ENCODE results near the gene NFATC1. TPM values are rescaled to one million over a fixed set of nuclear protein-coding genes. Genes with fewer than 3 reads are reported as not detected.

NFATC1 gene
- polyA plus RNA-seq, 3 donors = 5.1 to 5.8 (median 5.7) TPM

GRCh38 chr18:79422022-79422782, 26.5 kb downstream of the NFATC1 start:
- DNase-seq = no peak

DNA sequence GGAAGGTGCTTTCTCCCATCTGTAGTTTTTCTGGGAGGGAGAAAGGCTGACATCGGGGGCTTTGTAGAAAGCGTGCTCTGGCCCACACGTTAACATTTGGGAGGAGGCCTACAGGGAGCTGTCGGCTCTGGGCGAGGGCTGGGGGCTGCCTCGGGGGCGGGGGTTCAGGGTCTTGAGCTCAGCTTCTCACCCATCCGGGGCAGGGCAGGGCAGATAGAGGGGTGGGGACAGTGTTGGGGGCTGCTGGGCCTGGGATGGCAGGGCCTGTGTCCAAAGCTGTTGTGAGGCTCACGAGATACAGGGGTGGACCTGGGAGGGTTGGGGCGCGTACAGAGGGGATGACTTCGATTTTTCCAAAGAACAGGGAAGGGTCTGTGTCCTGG, 27.0 kb downstream of the NFATC1 start:
- no peak for DNase-seq

DNA sequence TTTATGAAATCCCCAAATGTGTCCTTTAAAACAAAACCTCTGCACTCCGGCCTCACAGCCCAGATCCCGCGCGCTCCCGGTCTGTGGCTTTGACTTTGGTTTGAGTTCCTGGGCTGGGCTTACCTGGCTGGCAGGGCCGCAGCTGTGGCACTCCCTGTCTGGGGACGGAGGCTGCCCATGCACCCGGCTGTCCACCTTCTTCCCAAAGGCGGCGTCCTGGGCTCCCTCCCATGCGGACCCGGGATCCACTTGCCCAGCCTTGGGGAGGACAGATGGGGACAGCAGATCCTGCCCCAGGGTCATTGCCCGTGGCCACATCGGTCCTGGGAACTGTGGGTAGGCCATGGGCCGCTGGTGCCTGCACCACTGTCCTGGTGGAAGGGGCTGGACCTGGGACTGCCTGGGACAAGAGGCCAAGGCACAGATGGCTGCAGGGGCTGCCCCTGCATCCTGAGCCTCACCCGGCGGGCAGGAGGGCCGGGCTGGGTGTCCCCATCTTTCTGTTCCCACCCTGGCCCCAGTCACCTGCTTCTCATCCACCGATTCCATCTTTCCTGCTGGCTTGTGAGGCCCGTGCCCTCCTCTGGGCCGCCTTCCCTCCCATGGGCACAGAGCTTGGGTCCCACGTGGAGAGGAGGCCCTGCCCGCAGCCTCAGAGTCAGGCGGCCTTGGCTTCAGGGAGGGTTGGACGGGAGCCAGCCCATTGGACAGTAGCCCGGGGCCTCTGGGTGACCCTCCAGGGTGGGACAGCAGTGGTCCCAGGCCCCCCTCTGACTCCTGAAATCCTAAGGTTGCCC, 27.7 kb downstream of the NFATC1 start:
- DNase-seq = no peak

GRCh38 chr18:79424008-79424565, 28.4 kb downstream of the NFATC1 start:
- no peak for DNase-seq

- no peak for DNase-seq
Observed at GRCh38 chr18:79424880-79425568, 29.3 kb downstream of the NFATC1 start.

DNA sequence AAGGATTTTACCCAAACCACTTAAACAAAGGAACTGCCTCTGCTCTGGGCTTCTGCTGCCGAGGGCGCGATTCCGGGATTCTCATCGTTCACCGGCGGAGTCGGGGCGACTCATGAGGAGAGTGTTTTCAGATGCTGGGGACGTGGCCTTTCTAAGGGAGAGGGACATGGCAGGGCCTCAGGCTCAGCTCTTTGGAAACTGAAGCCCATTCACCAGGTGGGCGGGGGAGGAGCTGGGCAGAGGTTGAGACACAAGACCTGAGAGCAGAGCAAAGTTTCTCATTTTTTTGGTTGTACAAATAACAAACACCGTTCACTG, 29.8 kb downstream of the NFATC1 start:
- no peak for DNase-seq

DNA sequence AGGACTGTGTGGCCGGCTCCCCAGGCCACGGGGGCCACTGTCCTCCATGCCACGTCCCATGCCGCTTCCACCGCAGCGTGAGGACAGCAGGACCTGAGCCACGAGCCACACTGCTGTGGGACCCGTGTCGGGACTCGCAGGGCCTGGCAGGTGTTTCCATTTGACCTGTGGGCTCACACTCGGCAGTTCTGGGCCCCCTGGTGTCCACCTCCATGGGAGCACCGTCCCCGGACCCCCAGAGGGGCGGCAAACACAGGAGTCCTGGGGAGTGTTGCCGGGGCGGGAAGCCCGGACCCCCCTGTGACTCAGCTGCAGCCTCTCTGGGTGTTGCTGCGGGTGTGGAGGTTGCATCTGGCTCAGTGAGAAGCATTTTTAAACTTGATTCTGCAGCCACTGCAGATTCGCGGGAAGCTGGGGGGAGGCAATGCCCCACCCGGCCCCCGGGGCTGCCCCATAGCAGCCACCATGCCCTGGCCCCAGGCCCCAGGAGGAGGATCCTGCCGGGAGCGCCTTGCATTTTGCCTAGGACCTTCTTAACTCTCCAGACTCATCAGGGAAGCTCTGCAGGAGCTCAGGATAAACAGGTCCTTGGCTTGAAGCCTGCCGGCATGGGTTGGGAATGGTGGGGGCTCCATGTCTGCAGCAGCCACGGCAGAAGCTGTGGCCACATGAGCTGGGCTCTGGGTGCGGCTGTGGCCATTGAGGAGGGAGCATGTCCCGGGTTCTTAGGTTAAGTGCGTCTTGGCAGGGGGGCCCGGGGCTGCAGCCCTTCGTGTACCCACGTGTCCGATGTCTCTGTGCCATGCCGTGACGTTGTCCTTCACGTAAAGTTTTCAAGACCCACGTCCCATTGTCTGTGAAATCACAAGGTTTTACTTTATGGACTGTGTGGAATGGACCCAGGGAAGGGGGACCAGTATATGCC, 30.9 kb downstream of the NFATC1 start:
- no peak for DNase-seq

DNA sequence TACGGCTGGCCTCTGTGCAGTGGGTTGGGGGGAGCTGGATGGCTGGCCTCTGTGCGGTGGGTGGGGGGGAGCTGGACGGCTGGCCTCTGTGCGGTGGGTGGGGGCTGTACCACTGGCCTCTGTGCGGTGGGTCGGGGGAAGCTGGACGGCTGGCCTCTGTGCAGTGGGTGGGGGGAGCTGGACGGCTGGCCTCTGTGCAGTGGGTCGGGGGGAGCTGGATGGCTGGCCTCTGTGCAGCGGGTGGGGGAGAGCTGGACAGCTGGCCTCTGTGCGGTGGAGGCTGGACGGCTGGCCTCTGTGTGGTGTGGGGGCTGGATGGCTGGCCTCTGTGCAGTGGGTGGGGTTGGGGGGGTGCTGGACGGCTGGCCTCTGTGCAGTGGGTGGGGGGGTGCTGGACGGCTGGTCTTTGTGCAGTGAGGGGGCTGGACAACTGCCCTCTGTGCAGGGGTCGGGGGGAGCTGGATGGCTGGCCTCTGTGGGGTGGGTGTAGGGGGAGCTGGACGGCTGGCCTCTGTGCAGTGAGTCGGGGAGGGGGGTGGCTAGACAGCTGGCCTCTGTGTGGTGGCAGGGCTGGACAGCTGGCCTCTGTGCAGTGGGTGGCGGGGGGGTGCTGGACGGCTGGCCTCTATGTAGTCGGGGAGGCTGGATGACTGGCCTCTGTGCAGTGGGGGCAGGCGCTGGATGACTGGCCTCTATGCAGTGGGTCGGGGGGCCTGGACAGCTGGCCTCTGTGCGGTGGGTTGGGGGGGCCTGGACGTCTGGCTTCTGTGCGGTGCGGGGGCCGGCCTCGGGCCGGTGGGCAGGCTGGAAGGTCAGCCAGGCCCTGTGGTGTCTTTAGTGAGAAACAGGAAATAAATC, 31.9 kb downstream of the NFATC1 start:
- DNase-seq = no peak

- DNase-seq = no peak
Observed at GRCh38 chr18:79428287-79428686, 32.6 kb downstream of the NFATC1 start.

DNA sequence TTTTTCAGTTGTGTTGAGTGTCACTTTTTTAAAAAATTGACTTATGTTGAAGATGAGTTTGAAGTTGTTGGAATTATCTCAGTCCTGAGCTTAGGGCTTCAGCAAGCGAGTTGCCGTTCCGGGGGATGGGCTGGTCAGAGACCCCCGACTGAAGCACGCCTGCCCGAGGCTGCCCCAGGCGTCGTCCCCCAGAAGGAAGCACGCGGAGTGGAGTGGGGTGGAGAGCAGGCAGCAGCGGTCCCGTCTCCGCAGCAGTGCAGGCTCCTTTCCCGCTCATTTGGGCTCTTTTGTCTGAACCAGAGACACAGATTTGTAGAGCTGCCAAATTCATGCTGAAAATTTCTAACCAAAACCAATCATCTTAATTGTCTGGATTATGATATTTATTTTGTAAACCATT, 33.7 kb downstream of the NFATC1 start:
- DNase-seq = no peak

DNA sequence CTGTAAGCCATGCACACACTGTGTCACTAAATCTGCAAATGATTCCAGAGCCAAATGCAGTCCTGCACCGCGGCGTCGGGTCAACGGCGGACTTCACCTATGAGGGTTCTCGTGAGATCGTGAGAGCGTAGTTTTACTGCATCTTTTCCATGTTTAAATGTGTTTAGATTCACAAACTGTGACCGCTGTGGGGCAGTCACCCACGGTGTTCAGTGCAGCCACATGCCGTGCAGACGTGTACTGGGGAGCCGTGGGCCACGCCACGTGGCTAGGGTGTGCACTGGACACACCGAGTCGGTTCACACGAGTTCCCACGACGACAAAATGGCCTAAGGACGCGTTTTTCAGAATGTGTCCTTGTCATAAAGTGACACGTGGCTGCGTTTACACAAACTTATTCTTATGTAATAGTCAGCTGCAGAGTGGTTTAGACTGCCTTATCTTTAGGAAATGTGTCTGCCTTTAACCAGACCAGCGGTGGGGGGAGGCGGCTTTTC, 34.1 kb downstream of the NFATC1 start:
- no peak for DNase-seq

DNA sequence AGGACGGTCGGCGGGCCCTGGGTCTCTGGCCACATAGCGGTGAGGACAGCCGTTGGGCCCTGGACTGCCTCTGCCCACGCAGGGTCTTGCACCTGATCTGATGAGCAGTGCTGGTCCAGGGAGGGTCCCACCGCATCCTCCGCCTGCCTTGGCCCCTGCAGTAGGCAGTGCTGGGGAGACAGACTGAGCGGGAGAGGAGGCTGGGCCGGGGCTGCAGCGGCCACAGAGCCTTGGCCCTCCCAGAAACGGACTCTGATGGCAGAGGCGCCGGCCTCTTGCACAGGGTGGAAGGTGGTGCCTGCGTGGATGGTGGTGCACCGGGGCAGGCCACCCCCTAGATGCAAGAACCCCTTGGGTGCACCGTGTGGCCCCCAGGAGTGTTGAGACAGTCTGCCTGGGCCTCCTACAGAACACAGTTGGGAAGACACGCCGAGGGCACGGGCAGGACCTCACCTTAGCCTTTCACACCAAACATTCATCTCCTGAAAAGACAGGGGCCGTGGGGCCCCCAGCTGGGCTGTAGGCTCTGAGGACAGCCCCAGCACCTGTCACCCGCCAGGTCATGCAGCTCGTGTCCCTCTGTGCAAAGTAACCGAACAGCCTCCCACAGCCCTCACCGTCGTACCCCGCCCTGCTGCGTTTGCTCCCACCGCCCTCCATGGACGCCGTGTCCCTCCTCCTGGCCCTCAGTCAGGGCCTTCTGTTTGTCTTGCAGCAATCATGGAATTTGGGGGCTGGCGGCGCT, 36.8 kb downstream of the NFATC1 start:
- no peak for DNase-seq

- no peak for DNase-seq
Observed at GRCh38 chr18:79433431-79433830, 37.7 kb downstream of the NFATC1 start.

GRCh38 chr18:79434607-79435401, 39.1 kb downstream of the NFATC1 start:
- DNase-seq = no peak

- DNase-seq = no peak
Observed at GRCh38 chr18:79436556-79437275, 41.0 kb downstream of the NFATC1 start.

DNA sequence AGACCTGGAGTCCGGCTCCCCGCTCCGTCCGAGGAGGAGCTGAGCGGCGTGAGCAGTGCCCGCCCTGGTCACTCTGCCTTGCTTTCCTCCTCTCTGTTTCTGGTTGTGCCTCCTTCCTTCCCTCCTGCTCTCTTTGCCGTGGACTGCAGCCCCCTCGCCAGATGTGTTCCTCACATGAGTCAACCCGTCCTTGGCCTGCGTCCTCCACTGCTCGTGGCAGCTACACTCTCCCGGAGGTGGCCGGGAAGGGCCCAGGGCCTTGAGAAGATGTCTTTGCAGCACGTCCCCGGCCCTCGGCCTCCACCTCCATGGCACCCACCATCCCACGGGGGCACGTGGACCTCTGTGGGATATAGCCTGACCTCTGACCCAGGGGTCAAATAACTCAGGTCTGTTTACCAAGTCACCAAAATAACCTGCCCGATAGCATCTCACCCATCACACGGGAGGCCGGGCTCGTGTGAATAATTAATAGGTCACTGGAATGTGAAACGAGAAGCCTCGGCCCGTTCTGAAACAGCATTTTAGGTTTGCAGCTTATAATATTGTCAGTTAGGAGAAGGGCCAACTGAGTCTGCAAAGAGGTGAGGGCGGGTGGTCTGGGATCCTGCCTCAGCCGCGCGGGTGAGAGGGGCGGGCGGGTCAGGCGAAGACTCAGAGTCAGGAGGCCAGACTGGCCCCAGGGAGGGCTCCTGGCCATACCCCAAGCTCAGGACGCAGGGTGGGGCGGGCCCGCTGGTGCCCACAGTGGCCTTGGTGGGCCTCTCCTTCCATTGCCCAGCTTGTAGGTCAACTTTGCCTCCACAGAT, 42.6 kb downstream of the NFATC1 start:
- DNase-seq = no peak

All from renal pelvis (tissue), 4 donors.